Activated naive CD4-positive, alpha-beta T cell treated with anti-CD3 and anti-CD28 coated beads, Interleukin-2, amount 50 U/mL, for 24 hours (primary cell): Measurements from ENCODE around the gene RYR1.

Experiments
- H3K27ac Mint-ChIP-seq: one replicate; pipeline ENCODE4 v1.8.0; 2021; ENCODE audit warnings: mild to moderate bottlenecking, mixed read lengths
- H3K27me3 Mint-ChIP-seq: one replicate; pipeline ENCODE4 v1.8.0; 2021; ENCODE audit warnings: mixed read lengths
- H3K36me3 Mint-ChIP-seq: one replicate; pipeline ENCODE4 v1.8.0; 2021; ENCODE audit warnings: mixed read lengths
- H3K4me1 Mint-ChIP-seq: one replicate; pipeline ENCODE4 v1.8.0; 2021; ENCODE audit warnings: mixed read lengths
- H3K4me3 Mint-ChIP-seq: one replicate; pipeline ENCODE4 v1.8.0; 2021; ENCODE audit warnings: mild to moderate bottlenecking, mixed read lengths
- H3K9me3 Mint-ChIP-seq: one replicate; pipeline ENCODE4 v1.8.0; 2021; ENCODE audit warnings: mixed read lengths

RYR1 gene

GRCh38 chr19:38437295-38437694 lies 3.8 kb downstream of the RYR1 start:
- peaks cover 10% of the 10 kb centered on the region for H3K4me1 Mint-ChIP-seq
- H3K27ac Mint-ChIP-seq = no peak overlapping the region
- H3K9me3 Mint-ChIP-seq = no peaks in the 10 kb centered on the region
- H3K4me3 Mint-ChIP-seq = no peak overlapping the region
- peaks cover 15% of the 10 kb centered on the region for H3K27me3 Mint-ChIP-seq
- no peaks in the 10 kb centered on the region for H3K36me3 Mint-ChIP-seq

GRCh38 chr19:38437917-38438316 lies 4.4 kb downstream of the RYR1 start:
- peaks cover 15% of the 10 kb centered on the region for H3K27me3 Mint-ChIP-seq
- no peak overlapping the region for H3K27ac Mint-ChIP-seq
- no peaks in the 10 kb centered on the region for H3K9me3 Mint-ChIP-seq
- H3K4me1 Mint-ChIP-seq = peaks cover 10% of the 10 kb centered on the region
- no peak overlapping the region for H3K4me3 Mint-ChIP-seq
- no peaks in the 10 kb centered on the region for H3K36me3 Mint-ChIP-seq

GRCh38 chr19:38440592-38440991 lies 7.1 kb downstream of the RYR1 start:
- H3K4me1 Mint-ChIP-seq = no peaks in the 10 kb centered on the region
- H3K27me3 Mint-ChIP-seq = peaks cover 7% of the 10 kb centered on the region

GRCh38 chr19:38441657-38442348 lies 8.3 kb downstream of the RYR1 start:
- Mint-ChIP-seq H3K4me3 (no peak overlapping the region), H3K9me3 (no peaks in the 10 kb centered on the region), H3K27me3 (peaks cover 5% of the 10 kb centered on the region), H3K4me1 (no peaks in the 10 kb centered on the region), H3K36me3 (peaks cover 4% of the 10 kb centered on the region), H3K27ac (no peak overlapping the region)

More at GRCh38 chr19:38440592-38440991, 7.1 kb downstream of the RYR1 start:
- Mint-ChIP-seq H3K27ac (no peak overlapping the region), H3K36me3 (peaks cover 4% of the 10 kb centered on the region), H3K9me3 (no peaks in the 10 kb centered on the region), H3K4me3 (no peak overlapping the region)

GRCh38 chr19:38442736-38443135 lies 9.2 kb downstream of the RYR1 start:
- no peak overlapping the region for H3K4me3 Mint-ChIP-seq
- no peaks in the 10 kb centered on the region for H3K4me1 Mint-ChIP-seq
- H3K27ac Mint-ChIP-seq = no peak overlapping the region
- H3K36me3 Mint-ChIP-seq = peaks cover 4% of the 10 kb centered on the region
- H3K9me3 Mint-ChIP-seq = no peaks in the 10 kb centered on the region
- peaks cover 5% of the 10 kb centered on the region for H3K27me3 Mint-ChIP-seq

- Mint-ChIP-seq H3K4me1 (no peaks in the 10 kb centered on the region), H3K27me3 (peaks cover 1% of the 10 kb centered on the region), H3K36me3 (peaks cover 4% of the 10 kb centered on the region), H3K27ac (no peak overlapping the region), H3K4me3 (no peak overlapping the region), H3K9me3 (no peaks in the 10 kb centered on the region)
These were observed 10.0 kb downstream of the RYR1 start for GRCh38 chr19:38443458-38443999.

- Mint-ChIP-seq H3K27me3 (peaks cover 1% of the 10 kb centered on the region), H3K36me3 (peaks cover 4% of the 10 kb centered on the region), H3K4me1 (no peaks in the 10 kb centered on the region)
These were observed 10.5 kb downstream of the RYR1 start for GRCh38 chr19:38444026-38444425.

GRCh38 chr19:38445362-38445761 lies 11.9 kb downstream of the RYR1 start:
- no peaks in the 10 kb centered on the region for H3K9me3 Mint-ChIP-seq
- peaks cover 1% of the 10 kb centered on the region for H3K27me3 Mint-ChIP-seq
- H3K27ac Mint-ChIP-seq = no peak overlapping the region
- no peak overlapping the region for H3K4me3 Mint-ChIP-seq
- peaks cover 4% of the 10 kb centered on the region for H3K36me3 Mint-ChIP-seq
- no peaks in the 10 kb centered on the region for H3K4me1 Mint-ChIP-seq

More at GRCh38 chr19:38444026-38444425, 10.5 kb downstream of the RYR1 start:
- Mint-ChIP-seq H3K4me3 (no peak overlapping the region), H3K27ac (no peak overlapping the region), H3K9me3 (no peaks in the 10 kb centered on the region)

GRCh38 chr19:38448225-38448624 lies 14.7 kb downstream of the RYR1 start:
- no peak overlapping the region for H3K27ac Mint-ChIP-seq
- no peaks in the 10 kb centered on the region for H3K9me3 Mint-ChIP-seq
- no peaks in the 10 kb centered on the region for H3K27me3 Mint-ChIP-seq
- H3K4me3 Mint-ChIP-seq = no peak overlapping the region
- H3K4me1 Mint-ChIP-seq = no peaks in the 10 kb centered on the region
- H3K36me3 Mint-ChIP-seq = peaks cover 4% of the 10 kb centered on the region

- Mint-ChIP-seq H3K4me3 (no peak overlapping the region), H3K9me3 (no peaks in the 10 kb centered on the region), H3K4me1 (no peaks in the 10 kb centered on the region), H3K36me3 (peaks cover 4% of the 10 kb centered on the region), H3K27ac (no peak overlapping the region), H3K27me3 (no peaks in the 10 kb centered on the region)
These were observed 16.0 kb downstream of the RYR1 start for GRCh38 chr19:38449518-38449917.

GRCh38 chr19:38451036-38451435 lies 17.5 kb downstream of the RYR1 start:
- Mint-ChIP-seq H3K4me3 (no peak overlapping the region), H3K9me3 (no peaks in the 10 kb centered on the region)

GRCh38 chr19:38451629-38452028 lies 18.1 kb downstream of the RYR1 start:
- no peaks in the 10 kb centered on the region for H3K36me3 Mint-ChIP-seq
- H3K4me3 Mint-ChIP-seq = no peak overlapping the region
- H3K9me3 Mint-ChIP-seq = no peaks in the 10 kb centered on the region
- no peak overlapping the region for H3K27ac Mint-ChIP-seq
- H3K4me1 Mint-ChIP-seq = no peaks in the 10 kb centered on the region
- H3K27me3 Mint-ChIP-seq = no peaks in the 10 kb centered on the region

More at GRCh38 chr19:38451036-38451435, 17.5 kb downstream of the RYR1 start:
- Mint-ChIP-seq H3K4me1 (no peaks in the 10 kb centered on the region), H3K36me3 (no peaks in the 10 kb centered on the region), H3K27me3 (no peaks in the 10 kb centered on the region), H3K27ac (no peak overlapping the region)

GRCh38 chr19:38452430-38453366 lies 19.2 kb downstream of the RYR1 start:
- Mint-ChIP-seq H3K36me3 (no peaks in the 10 kb centered on the region), H3K4me3 (no peak overlapping the region), H3K9me3 (no peaks in the 10 kb centered on the region), H3K4me1 (no peaks in the 10 kb centered on the region), H3K27me3 (no peaks in the 10 kb centered on the region), H3K27ac (no peak overlapping the region)

- no peak overlapping the region for H3K4me3 Mint-ChIP-seq
- H3K27me3 Mint-ChIP-seq = no peaks in the 10 kb centered on the region
- no peaks in the 10 kb centered on the region for H3K9me3 Mint-ChIP-seq
- H3K27ac Mint-ChIP-seq = no peak overlapping the region
- no peaks in the 10 kb centered on the region for H3K36me3 Mint-ChIP-seq
- H3K4me1 Mint-ChIP-seq = no peaks in the 10 kb centered on the region
These were observed 20.1 kb downstream of the RYR1 start for GRCh38 chr19:38453596-38453995.

GRCh38 chr19:38455031-38455430 lies 21.5 kb downstream of the RYR1 start:
- Mint-ChIP-seq H3K36me3 (no peaks in the 10 kb centered on the region), H3K27ac (no peak overlapping the region), H3K4me1 (no peaks in the 10 kb centered on the region), H3K4me3 (no peak overlapping the region), H3K9me3 (no peaks in the 10 kb centered on the region), H3K27me3 (peaks cover 2% of the 10 kb centered on the region)

- no peaks in the 10 kb centered on the region for H3K4me1 Mint-ChIP-seq
- H3K27ac Mint-ChIP-seq = no peak overlapping the region
- H3K36me3 Mint-ChIP-seq = no peaks in the 10 kb centered on the region
- H3K4me3 Mint-ChIP-seq = no peak overlapping the region
- H3K27me3 Mint-ChIP-seq = peaks cover 4% of the 10 kb centered on the region
- no peaks in the 10 kb centered on the region for H3K9me3 Mint-ChIP-seq
These were observed 23.7 kb downstream of the RYR1 start for GRCh38 chr19:38457202-38457601.
